GM23338 (cell line): ENCODE data around the gene ROBO3. TPM values are rescaled to one million over a fixed set of nuclear protein-coding genes. Genes with fewer than 3 reads are reported as not detected.

Experiments used
- ATAC-seq: fragments of 200-7000 bp; cut with Tn5 transposase; 3 replicates; pipeline ENCODE4 v1.9.1; 2020
- DNase-seq: peaks from one replicate; pipeline ENCODE4 v3.0.0-alpha.2; 2015; ENCODE audit warnings: low spot score
- H2AFZ ChIP-seq: fragments of 200-600 bp; sonication (generic); 2 replicates; pipeline ENCODE4 v1.8.0; 2016; ENCODE audit warnings: antibody characterized with exemption, mild to moderate bottlenecking, moderate library complexity
- H3F3A ChIP-seq: fragments of 200-600 bp; sonication (generic); replicated peaks from 2 replicates; pipeline ENCODE4 v1.8.0; 2017; ENCODE audit warnings: antibody characterized with exemption, mixed run types, low read depth
- H3K27ac ChIP-seq: fragments of 200-600 bp; sonication (generic); 2 replicates; pipeline ENCODE4 v1.6.1; 2016; ENCODE audit warnings: low read depth
- H3K27me3 ChIP-seq: fragments of 200-600 bp; sonication (generic); 2 replicates; pipeline ENCODE4 v1.8.0; 2016; ENCODE audit warnings: mild to moderate bottlenecking, mixed run types, moderate library complexity; ENCODE audit not compliant: insufficient read depth
- H3K36me3 ChIP-seq: fragments of 200-600 bp; sonication (generic); 2 replicates; pipeline ENCODE4 v1.8.0; 2016; ENCODE audit warnings: mild to moderate bottlenecking; ENCODE audit not compliant: insufficient read depth
- H3K4me1 ChIP-seq: fragments of 200-600 bp; sonication (generic); 2 replicates; pipeline ENCODE4 v1.8.0; 2016; ENCODE audit warnings: mild to moderate bottlenecking, moderate library complexity; ENCODE audit not compliant: insufficient read depth
- H3K4me2 ChIP-seq: fragments of 200-600 bp; sonication (generic); 2 replicates; pipeline ENCODE4 v1.7.1; 2017; ENCODE audit warnings: mixed run types
- H3K4me3 ChIP-seq: fragments of 200-600 bp; sonication (generic); 2 replicates; pipeline ENCODE4 v1.6.1; 2016; ENCODE audit warnings: mixed run types
- H3K79me2 ChIP-seq: fragments of 200-600 bp; sonication (generic); replicated peaks from 2 replicates; pipeline ENCODE4 v1.8.0; 2017; ENCODE audit warnings: mild to moderate bottlenecking; ENCODE audit not compliant: insufficient read depth
- H3K9me2 ChIP-seq: fragments of 200-600 bp; sonication (generic); 2 replicates; pipeline ENCODE4 v1.8.0; 2017; ENCODE audit not compliant: insufficient read depth
- H4K20me1 ChIP-seq: fragments of 200-600 bp; sonication (generic); replicated peaks from 2 replicates; pipeline ENCODE4 v1.8.0; 2017; ENCODE audit warnings: mild to moderate bottlenecking; ENCODE audit not compliant: insufficient read depth
- H3K27ac Mint-ChIP-seq: 2 replicates; pipeline ENCODE4 v1.8.0; 2020; ENCODE audit warnings: inconsistent platforms, mild to moderate bottlenecking, moderate library complexity, mixed read lengths
- H3K27me3 Mint-ChIP-seq: 3 replicates; pipeline ENCODE4 v1.8.0; 2022; ENCODE audit warnings: low read depth, mild to moderate bottlenecking, moderate library complexity, mixed read lengths, inconsistent platforms; ENCODE audit not compliant: insufficient read depth, poor library complexity
- H3K36me3 Mint-ChIP-seq: 3 replicates; pipeline ENCODE4 v1.8.0; 2021; ENCODE audit warnings: low read depth, mild to moderate bottlenecking, inconsistent platforms, moderate library complexity, mixed read lengths
- H3K4me1 Mint-ChIP-seq: 3 replicates; pipeline ENCODE4 v1.8.0; 2020; ENCODE audit warnings: mild to moderate bottlenecking, inconsistent platforms, mixed read lengths
- H3K4me3 Mint-ChIP-seq: 3 replicates; pipeline ENCODE4 v1.8.0; 2021; ENCODE audit warnings: moderate library complexity, mild to moderate bottlenecking, inconsistent platforms, mixed read lengths
- H3K9me3 Mint-ChIP-seq: 3 replicates; pipeline ENCODE4 v1.8.0; 2020; ENCODE audit warnings: moderate library complexity, mild to moderate bottlenecking, inconsistent platforms, mixed read lengths
- CREB1 ChIP-seq: fragments of 250-450 bp; sonication (Bioruptor Pico); IDR thresholded peaks from 2 replicates; pipeline ENCODE4 v1.5.0; 2020; ENCODE audit warnings: low read depth, mild to moderate bottlenecking, moderate library complexity
- CTCF ChIP-seq, 2 experiments: fragments of 200-600 bp in 1 of 2; sonication (generic) in 1 of 2; conservative IDR thresholded peaks; 2 replicates each; pipeline versions ENCODE4 v1.5.1 to v1.6.1; 2016 to 2017; ENCODE audit warnings: antibody characterized with exemption in 2 of 2, low read depth in 2 of 2, mild to moderate bottlenecking in 2 of 2, moderate library complexity in 1 of 2
- EZH2phosphoT487 ChIP-seq: fragments of 200-600 bp; sonication (generic); IDR thresholded peaks from one replicate; pipeline ENCODE4 v1.8.1; 2018; ENCODE audit warnings: antibody characterized with exemption; ENCODE audit not compliant: unreplicated experiment
- NANOG ChIP-seq: IDR thresholded peaks from 2 replicates; pipeline ENCODE4 v1.6.1; 2016; ENCODE audit warnings: antibody characterized with exemption, borderline replicate concordance
- POLR2AphosphoS5 ChIP-seq: IDR thresholded peaks from 2 replicates; pipeline ENCODE4 v1.6.1; 2016; ENCODE audit warnings: antibody characterized with exemption, low read depth
- STAT1 ChIP-seq: IDR thresholded peaks from one replicate; pipeline ENCODE4 v1.6.1; 2016; ENCODE audit warnings: antibody characterized with exemption; ENCODE audit not compliant: unreplicated experiment
- ZNF114 ChIP-seq: fragments of 250-450 bp; sonication (Bioruptor Pico); IDR thresholded peaks from 2 replicates; pipeline ENCODE4 v1.5.0; 2020; ENCODE audit warnings: mild to moderate bottlenecking, moderate library complexity
- ZNF331 ChIP-seq: fragments of 250-450 bp; sonication (Bioruptor Pico); IDR thresholded peaks from 2 replicates; pipeline ENCODE4 v1.5.0; 2020; ENCODE audit warnings: low read depth, mild to moderate bottlenecking, moderate library complexity
- ZNF462 ChIP-seq: fragments of 250-450 bp; sonication (Bioruptor Pico); IDR thresholded peaks from 2 replicates; pipeline ENCODE4 v1.5.0; 2020; ENCODE audit warnings: mild to moderate bottlenecking, moderate library complexity
- polyA plus RNA-seq: library from polyadenylated mRNA; unstranded; fragments of >200 nt; fragmentation: Nextera tagmentation; extraction: Ambion mirVana; gene quantifications from 2 replicates; pipeline ENCODE4 v1.2.1, GENCODE V29; 2016
- total RNA-seq: library from RNA; depleted of rRNA; stranded (reverse); fragments of >200 nt; shearing (Covaris generic); gene quantifications from 2 replicates; pipeline ENCODE4 v1.2.3, GENCODE V29; 2014
- TF ChIP-seq, protein P1 (sequence below): IDR thresholded peaks from one replicate; pipeline ENCODE4 v1.6.1; 2018; ENCODE audit warnings: antibody characterized with exemption; ENCODE audit not compliant: unreplicated experiment

The ROBO3 gene
- total and polyA plus RNA-seq, 2 experiments from 2014 or later, result 17.0 to 21.4 TPM

GRCh38 chr11:124884340-124884739 is 19.1 kb downstream of the ROBO3 start:
- Mint-ChIP-seq H3K9me3 (no peaks in the 10 kb centered on the region; the same call in 2 of the 3 replicates), H3K27ac (no peak overlapping the region), H3K4me3 (no peak overlapping the region), H3K36me3 (no peaks in the 10 kb centered on the region), H3K27me3 (peaks cover 13% of the 10 kb centered on the region), H3K4me1 (no peaks in the 10 kb centered on the region; the same call in none of the 3 replicates)
- DNase-seq (no peak), ATAC-seq (no peak)
- Histone ChIP-seq H3K36me3 (no peaks in the 10 kb centered on the region), H3K4me2 (no peak overlapping the region), H3K79me2 (no peaks in the 10 kb centered on the region), H3K4me3 (no peak overlapping the region), H3K27ac (no peak overlapping the region), H3K27me3 (0 out of 2 replicates have a peak, but pooled peaks cover 8% of the 10 kb centered on the region), H4K20me1 (no peaks in the 10 kb centered on the region), H3K9me2 (peaks cover 5% of the 10 kb centered on the region; the same call in 1 of the 2 replicates), H3F3A (no peaks in the 10 kb centered on the region), H2AFZ (no peak overlapping the region), H3K4me1 (no peaks in the 10 kb centered on the region)
- no peak for TF ChIP-seq ZNF331

DNA sequence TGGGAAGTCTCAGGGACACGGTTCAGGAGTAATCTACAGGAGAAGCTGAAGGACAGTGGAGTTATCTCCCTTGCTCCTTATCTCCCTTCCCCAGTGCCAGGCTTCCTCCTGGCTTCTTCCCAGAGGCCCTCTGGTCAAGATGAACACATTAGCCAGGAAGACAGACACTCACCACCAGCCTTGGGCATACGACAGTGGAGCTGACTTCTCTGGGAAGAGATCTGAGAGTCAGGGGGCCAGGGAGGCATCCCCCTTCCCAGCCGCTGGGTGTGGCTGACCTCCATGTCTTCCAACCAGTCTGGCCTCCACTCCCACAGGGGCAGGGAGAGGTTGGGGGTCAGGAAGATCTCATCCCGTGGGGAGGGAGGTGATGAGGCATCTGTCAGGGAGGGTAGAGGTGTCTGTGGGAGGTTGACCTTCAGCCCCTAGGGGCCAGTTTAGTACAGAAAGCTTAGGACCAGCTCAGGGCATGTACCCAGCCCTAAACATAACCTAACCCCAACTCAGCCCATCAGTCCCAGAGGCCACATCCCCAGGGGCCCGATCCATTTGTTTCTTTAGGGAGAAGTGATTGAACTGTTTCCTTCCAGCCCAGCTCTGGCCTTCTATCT is 19.7 kb downstream of the ROBO3 start:
- Mint-ChIP-seq H3K36me3 (no peaks in the 10 kb centered on the region), H3K4me3 (no peak overlapping the region), H3K9me3 (no peaks in the 10 kb centered on the region; the same call in 2 of the 3 replicates), H3K4me1 (no peaks in the 10 kb centered on the region; the same call in none of the 3 replicates), H3K27ac (no peak overlapping the region), H3K27me3 (peaks cover 11% of the 10 kb centered on the region)
- H3K27me3 ChIP-seq, result 0 out of 2 replicates have a peak, but pooled peaks cover 10% of the 10 kb centered on the region
- no peak overlapping the region for H2AFZ ChIP-seq
- H3K4me2 ChIP-seq, result no peak overlapping the region
- H3K9me2 ChIP-seq, result peaks cover 5% of the 10 kb centered on the region; the same call in 1 of the 2 replicates
- no peak for DNase-seq
- no peak overlapping the region for H3K4me3 ChIP-seq
- ATAC-seq, result no peak
- H3K4me1 ChIP-seq, result no peaks in the 10 kb centered on the region
- H3K36me3 ChIP-seq, result no peaks in the 10 kb centered on the region
- H3K27ac ChIP-seq, result no peak overlapping the region
- no peaks in the 10 kb centered on the region for H4K20me1 ChIP-seq
- H3K79me2 ChIP-seq, result no peaks in the 10 kb centered on the region
- no peaks in the 10 kb centered on the region for H3F3A ChIP-seq
- TF ChIP-seq ZNF462 (CRISPR knock-in tag) (no peak), EZH2phosphoT487 (no peak), CTCF (conservative IDR thresholded peaks at IDR 0.05; ENCODE audit: low read depth in 2 of 2) (no peak), ZNF114 (CRISPR knock-in tag) (no peak), NANOG (no peak), CREB1 (no peak), STAT1 (no peak), POLR2AphosphoS5 (no peak)
- TF ChIP-seq, protein P1, sequence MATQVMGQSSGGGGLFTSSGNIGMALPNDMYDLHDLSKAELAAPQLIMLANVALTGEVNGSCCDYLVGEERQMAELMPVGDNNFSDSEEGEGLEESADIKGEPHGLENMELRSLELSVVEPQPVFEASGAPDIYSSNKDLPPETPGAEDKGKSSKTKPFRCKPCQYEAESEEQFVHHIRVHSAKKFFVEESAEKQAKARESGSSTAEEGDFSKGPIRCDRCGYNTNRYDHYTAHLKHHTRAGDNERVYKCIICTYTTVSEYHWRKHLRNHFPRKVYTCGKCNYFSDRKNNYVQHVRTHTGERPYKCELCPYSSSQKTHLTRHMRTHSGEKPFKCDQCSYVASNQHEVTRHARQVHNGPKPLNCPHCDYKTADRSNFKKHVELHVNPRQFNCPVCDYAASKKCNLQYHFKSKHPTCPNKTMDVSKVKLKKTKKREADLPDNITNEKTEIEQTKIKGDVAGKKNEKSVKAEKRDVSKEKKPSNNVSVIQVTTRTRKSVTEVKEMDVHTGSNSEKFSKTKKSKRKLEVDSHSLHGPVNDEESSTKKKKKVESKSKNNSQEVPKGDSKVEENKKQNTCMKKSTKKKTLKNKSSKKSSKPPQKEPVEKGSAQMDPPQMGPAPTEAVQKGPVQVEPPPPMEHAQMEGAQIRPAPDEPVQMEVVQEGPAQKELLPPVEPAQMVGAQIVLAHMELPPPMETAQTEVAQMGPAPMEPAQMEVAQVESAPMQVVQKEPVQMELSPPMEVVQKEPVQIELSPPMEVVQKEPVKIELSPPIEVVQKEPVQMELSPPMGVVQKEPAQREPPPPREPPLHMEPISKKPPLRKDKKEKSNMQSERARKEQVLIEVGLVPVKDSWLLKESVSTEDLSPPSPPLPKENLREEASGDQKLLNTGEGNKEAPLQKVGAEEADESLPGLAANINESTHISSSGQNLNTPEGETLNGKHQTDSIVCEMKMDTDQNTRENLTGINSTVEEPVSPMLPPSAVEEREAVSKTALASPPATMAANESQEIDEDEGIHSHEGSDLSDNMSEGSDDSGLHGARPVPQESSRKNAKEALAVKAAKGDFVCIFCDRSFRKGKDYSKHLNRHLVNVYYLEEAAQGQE, result no peak
